HG03097 (cell line): ENCODE data around the gene FKBP6.
"Not testable (repeated sequence)": the region's sequence is repeated elsewhere in the genome, so short reads cannot be mapped to it uniquely, and the experiment has no call there.

Source experiments
- ATAC-seq: cut with Tn5 transposase; IDR thresholded peaks from one replicate; pipeline ENCODE4 v1.9.1; 2021; ENCODE audit not compliant: unreplicated experiment, low FRiP score

Gene FKBP6

DNA sequence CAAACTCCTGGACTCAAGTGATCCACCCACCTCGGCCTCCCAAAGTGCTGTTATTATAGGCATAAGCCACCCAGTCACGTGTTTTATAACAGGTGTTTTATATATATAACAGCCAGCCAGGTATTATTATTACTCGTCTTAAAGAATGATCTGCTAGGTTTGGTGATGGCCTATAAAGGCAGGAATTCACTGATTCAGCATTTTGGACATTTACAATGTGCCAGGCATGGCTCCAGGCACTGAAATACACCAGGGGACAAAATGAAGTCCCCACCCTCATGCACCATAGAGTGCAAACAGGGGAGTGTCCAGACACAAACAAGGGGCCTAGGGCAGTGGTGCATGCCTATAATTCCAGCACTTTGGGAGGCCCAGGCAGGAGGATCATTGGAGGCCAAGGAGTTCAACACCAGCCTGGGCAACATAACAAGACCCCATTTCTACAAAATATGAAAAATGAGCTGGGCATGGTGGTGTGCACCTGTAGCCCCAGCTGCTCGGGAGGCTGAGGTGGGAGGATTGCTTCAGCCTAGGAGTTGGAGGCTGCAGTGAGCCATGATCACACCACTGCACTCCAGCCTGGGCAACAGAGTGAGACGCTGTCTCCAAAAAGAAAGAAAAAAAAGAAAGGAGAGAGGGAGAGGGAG is 4.4 kb upstream of the FKBP6 start:
- not testable (repeated sequence) for ATAC-seq

- ATAC-seq, result not testable (repeated sequence)
Measured at GRCh38 chr7:73324081-73324845, 3.7 kb upstream of the FKBP6 start.

GRCh38 chr7:73325424-73325823 is 2.5 kb upstream of the FKBP6 start:
- ATAC-seq, result not testable (repeated sequence)

DNA sequence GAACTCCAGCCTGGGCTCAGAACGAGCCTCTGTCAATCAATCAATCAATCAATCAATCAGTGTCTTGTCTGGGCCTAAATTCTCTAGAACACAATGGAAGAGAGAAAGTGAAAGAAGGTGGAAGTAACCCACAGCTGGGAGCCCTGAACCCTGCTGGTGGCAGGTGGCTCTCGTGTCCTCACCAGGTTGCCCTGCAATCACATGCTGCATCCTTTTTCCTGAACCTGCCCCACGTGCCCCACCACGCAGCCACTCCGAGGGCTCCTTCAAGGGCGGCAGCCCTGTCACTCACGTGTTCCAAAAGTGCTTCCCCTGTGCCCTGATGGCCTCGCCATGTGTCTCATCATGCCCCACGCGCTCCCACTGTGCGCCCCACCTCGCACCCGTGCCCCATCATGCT is 512 bp upstream of the FKBP6 start:
- ATAC-seq, result not testable (repeated sequence)

DNA sequence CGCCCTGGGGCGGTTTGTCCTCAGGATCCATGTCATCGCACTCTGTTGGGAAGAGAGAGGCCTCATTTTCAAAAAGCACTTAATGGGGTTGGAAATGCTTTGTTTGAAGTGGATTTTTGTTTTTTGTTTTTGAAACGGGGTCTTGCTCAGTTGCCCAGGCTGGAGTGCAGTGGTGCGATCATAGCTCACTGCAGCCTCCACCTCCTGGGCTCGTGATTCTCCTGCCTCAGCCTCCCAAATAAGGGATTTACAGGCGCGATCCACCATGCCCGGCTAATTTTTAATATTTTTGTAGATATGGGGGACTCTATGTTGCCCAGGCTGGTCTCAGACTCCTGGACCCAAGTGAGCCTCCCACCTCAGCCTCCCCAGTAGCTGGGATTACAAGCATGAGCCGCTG is 735 bp downstream of the FKBP6 start:
- no peak for ATAC-seq

GRCh38 chr7:73329861-73330581 is 2.1 kb downstream of the FKBP6 start:
- no peak for ATAC-seq

- ATAC-seq, result no peak
Measured at GRCh38 chr7:73330772-73331171, 2.8 kb downstream of the FKBP6 start.

DNA sequence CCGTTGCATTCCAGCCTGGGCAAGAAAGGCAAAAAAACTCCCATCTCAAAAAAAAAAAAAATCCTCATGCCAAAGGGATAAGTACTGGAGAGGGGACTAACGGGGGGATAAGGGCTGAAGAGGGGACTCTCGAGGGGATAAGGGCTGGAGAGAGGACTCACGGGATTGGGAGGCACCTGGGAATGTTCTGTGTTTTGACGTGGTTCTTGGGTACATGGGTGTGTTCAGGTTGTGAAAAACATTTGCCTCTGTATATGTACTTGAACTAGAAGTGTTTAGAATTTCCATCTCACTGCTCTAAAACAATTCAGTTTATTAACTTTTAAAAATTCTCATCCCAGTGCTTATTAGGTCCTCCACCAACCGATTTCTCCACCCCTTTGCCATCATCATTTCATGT is 4.5 kb downstream of the FKBP6 start:
- no peak for ATAC-seq

DNA sequence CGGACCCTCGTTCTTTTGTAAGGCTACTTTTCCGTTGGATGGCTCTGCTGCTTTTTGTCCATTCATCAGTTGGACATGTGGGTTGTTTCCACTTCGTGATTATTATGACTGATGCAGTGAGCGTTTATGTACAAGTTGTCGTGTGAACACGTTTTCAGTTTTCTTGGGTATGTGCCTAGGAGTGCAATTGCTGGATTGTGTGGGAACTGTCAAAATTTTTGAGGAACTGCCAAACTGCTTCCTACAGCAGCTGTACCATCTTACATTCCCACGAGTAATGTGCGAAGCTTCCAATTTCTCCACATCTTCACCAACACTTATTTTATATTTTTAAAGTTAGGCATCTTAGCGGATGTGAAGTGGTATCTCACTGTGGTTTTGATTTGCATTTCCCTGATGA is 10.4 kb downstream of the FKBP6 start:
- ATAC-seq, result no peak

- no peak for ATAC-seq
Measured at GRCh38 chr7:73340514-73340913, 12.6 kb downstream of the FKBP6 start.

DNA sequence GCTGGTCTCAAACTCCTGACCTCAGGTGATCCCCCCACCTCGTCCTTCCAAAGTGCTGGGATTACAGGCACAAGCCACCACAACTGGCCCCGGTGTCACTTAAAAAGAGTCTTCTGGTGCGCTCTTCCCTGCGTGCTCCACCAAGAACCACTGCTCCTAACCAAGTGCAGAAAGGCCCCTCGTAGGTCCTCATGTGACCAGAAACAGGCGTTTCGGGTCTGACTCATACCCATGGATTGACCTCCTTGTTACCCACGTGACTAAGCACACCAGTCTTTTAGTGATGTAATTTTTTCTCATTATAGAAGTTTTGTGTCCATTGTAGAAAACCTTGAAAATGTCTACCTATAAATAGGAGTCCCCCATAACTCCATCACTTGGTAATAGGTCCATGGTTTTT is 13.9 kb downstream of the FKBP6 start:
- no peak for ATAC-seq

- no peak for ATAC-seq
Measured at GRCh38 chr7:73342645-73343044, 14.7 kb downstream of the FKBP6 start.

DNA sequence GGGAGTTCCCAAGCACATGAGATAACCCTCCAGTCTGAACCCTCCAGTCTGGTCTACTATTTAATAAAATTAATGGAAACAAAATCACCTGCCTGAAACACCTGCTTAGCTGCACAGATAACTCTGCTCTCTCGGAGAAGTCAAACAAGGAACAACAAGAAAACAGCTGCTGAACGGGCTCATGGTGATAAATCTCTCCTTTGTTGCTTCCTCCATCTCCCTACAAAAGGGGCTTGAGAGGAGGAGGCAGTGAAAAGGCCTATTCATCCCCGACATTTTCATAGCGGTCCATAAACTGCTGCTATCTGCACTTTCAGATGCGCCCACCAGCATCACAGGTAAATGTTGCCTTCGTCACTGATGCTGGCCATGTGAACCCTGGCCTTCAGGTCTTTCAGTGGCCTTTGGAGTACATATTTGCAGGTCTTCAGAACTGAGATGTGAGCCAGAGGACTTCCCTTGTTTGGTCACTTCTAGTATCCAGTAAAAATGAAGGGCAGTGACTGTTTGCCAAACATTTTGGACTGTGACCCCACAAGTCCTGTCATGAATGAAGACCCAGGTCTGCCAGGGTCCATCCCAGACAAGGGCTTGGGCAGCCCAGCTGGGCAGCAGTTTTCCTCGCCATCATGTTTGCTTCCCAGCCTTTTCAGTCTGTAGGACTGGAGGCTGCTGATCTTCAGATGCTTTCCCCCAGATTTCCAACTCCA is 15.9 kb downstream of the FKBP6 start:
- no peak for ATAC-seq

DNA sequence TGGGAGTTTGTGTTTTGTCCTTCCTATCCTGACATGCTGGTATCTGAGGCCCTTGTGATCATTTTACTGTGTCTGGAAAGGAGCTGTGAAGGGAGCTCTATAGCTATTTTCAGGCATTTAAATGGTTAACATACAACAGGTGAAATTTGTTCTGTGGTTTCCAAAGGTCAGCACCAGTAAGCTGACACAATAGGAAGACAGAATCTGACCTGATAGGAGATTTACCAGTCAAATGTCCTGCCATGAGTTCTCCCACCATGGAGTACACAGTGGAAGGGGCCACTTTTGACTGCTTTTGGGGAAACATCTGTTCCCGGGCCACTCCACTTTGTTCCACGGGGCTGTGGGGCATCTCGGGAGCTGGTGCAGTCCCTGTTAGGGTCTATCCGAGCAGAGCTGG is 17.6 kb downstream of the FKBP6 start:
- ATAC-seq, result no peak

GRCh38 chr7:73345951-73346350 is 18.0 kb downstream of the FKBP6 start:
- ATAC-seq, result no peak

DNA sequence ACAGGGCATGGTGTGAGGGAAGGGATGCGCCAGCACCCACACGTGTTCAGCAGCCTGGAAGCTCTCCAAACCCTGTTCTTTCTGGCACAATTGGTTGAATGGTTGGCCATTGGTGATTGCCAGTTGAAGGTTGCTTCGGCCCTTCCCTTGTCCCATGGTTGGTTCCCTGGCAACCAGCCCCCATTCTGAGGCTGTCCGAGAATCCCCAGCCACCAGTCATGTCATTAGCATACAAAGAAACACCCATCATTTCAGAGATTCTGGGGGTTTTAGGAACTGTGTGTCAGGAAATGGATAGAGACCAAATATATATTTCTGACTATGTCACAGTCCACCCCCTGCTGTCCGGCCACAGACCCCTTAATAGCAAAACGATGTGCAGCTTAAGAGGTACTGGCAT is 21.8 kb downstream of the FKBP6 start:
- no peak for ATAC-seq

GRCh38 chr7:73350306-73351068 is 22.5 kb downstream of the FKBP6 start:
- ATAC-seq, result no peak

DNA sequence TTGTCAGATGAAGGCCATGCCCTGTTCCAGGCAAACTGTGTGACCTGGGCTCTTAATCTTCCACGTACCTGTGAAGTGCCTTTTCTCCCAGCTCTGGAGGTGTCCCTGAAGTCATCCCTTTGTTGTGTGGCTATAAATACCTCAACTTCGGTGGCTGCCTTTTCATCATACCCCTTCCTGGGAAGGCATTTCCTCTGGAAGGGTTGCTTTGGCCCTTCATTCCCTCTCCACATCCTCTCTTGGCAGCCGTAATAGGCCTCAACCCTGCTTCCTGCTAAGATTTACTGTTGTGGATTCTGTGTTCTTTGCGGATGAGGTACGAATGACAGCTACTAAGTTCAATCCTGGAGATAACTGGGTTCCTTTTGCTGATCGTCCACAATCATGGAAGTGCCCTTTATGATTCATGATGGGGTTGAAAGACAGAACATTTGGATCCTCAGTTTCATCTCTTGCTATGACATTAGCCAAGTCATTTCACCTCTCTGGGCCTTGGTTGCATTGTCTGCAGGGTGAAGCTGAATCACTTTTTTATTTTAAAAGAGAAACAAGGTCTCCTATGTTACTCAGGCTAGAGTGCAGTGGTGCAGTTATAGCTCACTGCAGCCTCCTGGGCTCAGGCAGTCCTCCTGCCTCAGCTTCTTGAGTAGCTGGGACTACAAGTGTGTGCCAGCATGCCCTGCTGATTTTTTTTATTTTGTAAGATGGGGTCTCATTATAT is 23.6 kb downstream of the FKBP6 start:
- no peak for ATAC-seq

- no peak for ATAC-seq
Measured at GRCh38 chr7:73352784-73353183, 24.8 kb downstream of the FKBP6 start.

- no peak for ATAC-seq
Measured at GRCh38 chr7:73353243-73353642, 25.3 kb downstream of the FKBP6 start.
